Measurements from ENCODE around the gene CAMTA1.
"Not testable (repeated sequence)": the region's sequence is repeated elsewhere in the genome, so short reads cannot be mapped to it uniquely, and the experiment has no call there.

Gene CAMTA1

GRCh38 chr1:7298749-7299151 is 513.5 kb downstream of the CAMTA1 start:
- DNase-seq = no peak

GRCh38 chr1:7299329-7299799 is 514.1 kb downstream of the CAMTA1 start:
- peak; percentile 87 for DNase-seq

GRCh38 chr1:7299994-7300393 is 514.7 kb downstream of the CAMTA1 start:
- DNase-seq = peak; percentile 37

- DNase-seq = no peak
Measured at GRCh38 chr1:7300893-7301663, 515.8 kb downstream of the CAMTA1 start.

- peak; percentile 34 for DNase-seq
Measured at GRCh38 chr1:7301664-7301981, 516.4 kb downstream of the CAMTA1 start.

- DNase-seq = no peak
Measured at GRCh38 chr1:7302126-7302525, 516.9 kb downstream of the CAMTA1 start.

- no peak for DNase-seq
Measured at GRCh38 chr1:7302873-7303272, 517.6 kb downstream of the CAMTA1 start.

- DNase-seq = no peak
Measured at GRCh38 chr1:7303554-7304317, 518.5 kb downstream of the CAMTA1 start.

GRCh38 chr1:7313081-7313546 is 527.9 kb downstream of the CAMTA1 start:
- no peak for DNase-seq

- no peak for DNase-seq
Measured at GRCh38 chr1:7313826-7314225, 528.6 kb downstream of the CAMTA1 start.

GRCh38 chr1:7315316-7315715 is 530.1 kb downstream of the CAMTA1 start:
- DNase-seq = no peak

- no peak for DNase-seq
Measured at GRCh38 chr1:7315946-7316345, 530.7 kb downstream of the CAMTA1 start.

- no peak for DNase-seq
Measured at GRCh38 chr1:7317888-7318287, 532.6 kb downstream of the CAMTA1 start.

- no peak for DNase-seq
Measured at GRCh38 chr1:7319196-7319595, 533.9 kb downstream of the CAMTA1 start.

- DNase-seq = no peak
Measured at GRCh38 chr1:7320661-7321060, 535.4 kb downstream of the CAMTA1 start.

- DNase-seq = no peak
Measured at GRCh38 chr1:7322283-7322785, 537.1 kb downstream of the CAMTA1 start.

GRCh38 chr1:7322912-7323311 is 537.7 kb downstream of the CAMTA1 start:
- DNase-seq = no peak

GRCh38 chr1:7325254-7325653 is 540.0 kb downstream of the CAMTA1 start:
- DNase-seq = no peak

- no peak for DNase-seq
Measured at GRCh38 chr1:7326366-7326765, 541.1 kb downstream of the CAMTA1 start.

- DNase-seq = no peak
Measured at GRCh38 chr1:7327849-7328248, 542.6 kb downstream of the CAMTA1 start.

- no peak for DNase-seq
Measured at GRCh38 chr1:7329868-7330615, 544.8 kb downstream of the CAMTA1 start.

- DNase-seq = not testable (repeated sequence)
Measured at GRCh38 chr1:7330726-7331125, 545.5 kb downstream of the CAMTA1 start.

- DNase-seq = no peak
Measured at GRCh38 chr1:7331926-7332535, 546.8 kb downstream of the CAMTA1 start.
